ENCODE data around the gene RPS6KA2. TPM values are rescaled to one million over a fixed set of nuclear protein-coding genes. Genes with fewer than 3 reads are reported as not detected.

The RPS6KA2 gene
- total RNA-seq, 4 donors from 2014 or later = 55.4 to 119 (median 76.4) TPM

DNA sequence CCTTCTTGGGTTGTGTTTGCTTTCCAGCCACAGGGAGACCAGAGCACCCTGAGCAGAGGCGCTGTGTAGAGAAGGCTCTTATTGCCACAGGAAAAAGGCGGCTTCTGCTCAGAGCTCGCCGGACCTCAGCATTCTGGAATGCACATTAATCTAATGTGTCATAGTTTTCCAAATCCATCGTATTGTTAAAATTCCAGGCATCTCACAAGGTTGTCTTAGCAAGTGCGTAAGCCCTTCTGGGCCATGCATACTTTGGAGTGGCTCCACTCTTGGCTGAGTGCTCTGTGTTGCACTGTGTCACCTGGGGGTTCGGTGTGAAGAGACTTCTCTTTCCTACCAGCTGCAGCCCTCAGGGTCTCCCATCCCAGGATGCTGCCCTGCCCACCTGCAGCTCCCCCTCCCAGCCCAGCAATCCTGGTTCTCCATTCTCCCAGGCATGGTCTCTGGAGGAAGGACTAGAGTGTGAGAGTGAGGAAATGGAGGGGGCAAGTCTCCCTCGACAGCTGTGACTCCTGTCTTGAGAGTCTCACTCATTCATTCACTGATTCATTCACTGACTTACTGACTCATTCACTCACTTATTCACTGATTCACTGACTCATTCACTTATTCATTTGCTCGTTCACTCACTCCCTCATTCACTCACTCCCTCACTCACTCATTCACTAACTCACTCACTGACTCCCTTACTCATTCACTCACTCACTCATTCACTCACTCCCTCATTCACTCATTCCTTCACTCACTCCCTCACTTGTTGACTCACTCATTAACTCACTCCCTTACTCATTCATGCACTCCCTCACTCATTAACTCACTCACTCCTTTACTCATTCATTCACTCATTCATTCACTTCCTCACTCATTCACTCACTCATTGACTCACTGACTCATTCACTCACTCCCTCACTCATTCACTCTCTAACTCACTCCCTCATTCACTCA is 160.6 kb downstream of the RPS6KA2 start:
- Histone ChIP-seq H3K9me3 (no peaks in the 10 kb centered on the region), H3K36me3 (peaks cover 0 to 76% of the 10 kb centered on the region in 2 donors), H3K4me1 (peaks cover 0 to 20% (median 2%) of the 10 kb centered on the region in 3 donors), H3K27me3 (no peaks in the 10 kb centered on the region), H3K4me3 (no peak overlapping the region), H3K27ac (peak overlapping the region in 3 of 4 donors; percentile 56 to 84 (median 77))
- peak; percentile 84 for ATAC-seq
- WGBS, 2 donors (ENCODE audit: low coverage in 1 of 2) = 34 to 52% methylated on average over 4 to 9 of the region's 9 CpGs
- TF ChIP-seq POLR2AphosphoS5 (IDR thresholded peaks at IDR 0.05) = peak; percentile 25
- TF ChIP-seq POLR2A (IDR thresholded peaks at IDR 0.05) = no peak
- no peak for TF ChIP-seq EP300 (IDR thresholded peaks at IDR 0.05)
- TF ChIP-seq, protein P1, sequence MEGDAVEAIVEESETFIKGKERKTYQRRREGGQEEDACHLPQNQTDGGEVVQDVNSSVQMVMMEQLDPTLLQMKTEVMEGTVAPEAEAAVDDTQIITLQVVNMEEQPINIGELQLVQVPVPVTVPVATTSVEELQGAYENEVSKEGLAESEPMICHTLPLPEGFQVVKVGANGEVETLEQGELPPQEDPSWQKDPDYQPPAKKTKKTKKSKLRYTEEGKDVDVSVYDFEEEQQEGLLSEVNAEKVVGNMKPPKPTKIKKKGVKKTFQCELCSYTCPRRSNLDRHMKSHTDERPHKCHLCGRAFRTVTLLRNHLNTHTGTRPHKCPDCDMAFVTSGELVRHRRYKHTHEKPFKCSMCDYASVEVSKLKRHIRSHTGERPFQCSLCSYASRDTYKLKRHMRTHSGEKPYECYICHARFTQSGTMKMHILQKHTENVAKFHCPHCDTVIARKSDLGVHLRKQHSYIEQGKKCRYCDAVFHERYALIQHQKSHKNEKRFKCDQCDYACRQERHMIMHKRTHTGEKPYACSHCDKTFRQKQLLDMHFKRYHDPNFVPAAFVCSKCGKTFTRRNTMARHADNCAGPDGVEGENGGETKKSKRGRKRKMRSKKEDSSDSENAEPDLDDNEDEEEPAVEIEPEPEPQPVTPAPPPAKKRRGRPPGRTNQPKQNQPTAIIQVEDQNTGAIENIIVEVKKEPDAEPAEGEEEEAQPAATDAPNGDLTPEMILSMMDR (IDR thresholded peaks at IDR 0.05) = no peak

DNA sequence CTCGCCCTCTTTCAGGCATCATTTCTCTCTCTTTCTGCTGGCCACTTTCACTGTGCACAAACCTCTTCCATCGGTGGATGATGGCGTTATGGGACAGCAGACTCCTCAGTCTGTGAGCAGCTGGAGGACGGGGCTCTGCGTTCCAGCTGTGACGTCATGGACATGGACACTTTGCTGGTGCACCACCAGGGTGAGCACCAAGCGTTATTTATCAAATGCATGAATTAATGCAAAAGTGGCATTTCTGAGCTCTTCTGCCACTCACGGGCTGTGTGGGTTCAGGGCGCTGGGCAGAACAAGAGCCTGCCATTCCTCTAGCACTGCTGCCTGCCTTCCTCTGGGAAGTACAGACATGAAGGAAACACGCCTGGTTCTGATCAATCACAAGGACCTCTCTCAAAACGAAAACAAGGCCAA is 161.4 kb downstream of the RPS6KA2 start:
- H3K27me3 ChIP-seq = no peaks in the 10 kb centered on the region
- WGBS, 2 donors (ENCODE audit: low coverage in 1 of 2) = 43% methylated on average over 7 of the region's 11 CpGs; no CpG with 5 or more reads in 1 of the 2 donors
- H3K4me3 ChIP-seq = no peak overlapping the region
- TF ChIP-seq, protein P1 (IDR thresholded peaks at IDR 0.05) = peak in 3 of 4 experiments; percentile 39 to 48 (median 45)
- no peak for TF ChIP-seq POLR2AphosphoS5 (IDR thresholded peaks at IDR 0.05)
- TF ChIP-seq POLR2A (IDR thresholded peaks at IDR 0.05) = no peak
- ATAC-seq = peak; percentile 49
- H3K9me3 ChIP-seq = no peaks in the 10 kb centered on the region
- H3K4me1 ChIP-seq = peaks cover 0 to 20% (median 2%) of the 10 kb centered on the region in 3 donors
- peak overlapping the region in 3 of 4 donors; percentile 56 to 84 (median 77) for H3K27ac ChIP-seq
- peaks cover 0 to 70% of the 10 kb centered on the region in 2 donors for H3K36me3 ChIP-seq

DNA sequence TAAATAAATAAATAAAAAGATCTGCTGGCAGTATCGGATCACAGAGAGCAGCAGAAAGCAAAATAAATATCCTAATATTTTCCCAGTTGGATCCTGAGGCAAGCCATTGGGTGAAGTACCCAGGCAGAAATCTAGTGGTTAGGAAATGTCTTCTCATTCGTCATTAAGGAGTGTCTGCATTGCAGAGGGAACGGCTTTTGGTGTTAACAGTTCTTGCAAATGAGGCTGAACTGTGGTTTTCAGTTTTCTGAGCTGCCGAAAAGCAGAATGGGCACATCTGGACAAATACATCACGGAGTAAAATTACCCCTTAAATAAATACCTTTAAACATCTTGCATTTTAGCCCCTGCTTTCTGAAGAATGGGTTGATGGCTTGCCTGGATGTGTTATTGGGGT is 162.1 kb downstream of the RPS6KA2 start:
- Histone ChIP-seq H3K4me3 (no peak overlapping the region), H3K9me3 (no peaks in the 10 kb centered on the region), H3K4me1 (peaks cover 0 to 20% (median 2%) of the 10 kb centered on the region in 3 donors), H3K27me3 (no peaks in the 10 kb centered on the region), H3K27ac (peak overlapping the region in 1 of 4 donors; percentile 84), H3K36me3 (peaks cover 0 to 70% of the 10 kb centered on the region in 2 donors)
- WGBS, 2 donors (ENCODE audit: low coverage in 1 of 2) = 76 to 89% methylated on average over 4 to 5 of the region's 5 CpGs
- TF ChIP-seq POLR2A (IDR thresholded peaks at IDR 0.05) (no peak), POLR2AphosphoS5 (IDR thresholded peaks at IDR 0.05) (no peak), EP300 (IDR thresholded peaks at IDR 0.05) (no peak)
- TF ChIP-seq, protein P1 (IDR thresholded peaks at IDR 0.05) = no peak
- ATAC-seq = no peak

DNA sequence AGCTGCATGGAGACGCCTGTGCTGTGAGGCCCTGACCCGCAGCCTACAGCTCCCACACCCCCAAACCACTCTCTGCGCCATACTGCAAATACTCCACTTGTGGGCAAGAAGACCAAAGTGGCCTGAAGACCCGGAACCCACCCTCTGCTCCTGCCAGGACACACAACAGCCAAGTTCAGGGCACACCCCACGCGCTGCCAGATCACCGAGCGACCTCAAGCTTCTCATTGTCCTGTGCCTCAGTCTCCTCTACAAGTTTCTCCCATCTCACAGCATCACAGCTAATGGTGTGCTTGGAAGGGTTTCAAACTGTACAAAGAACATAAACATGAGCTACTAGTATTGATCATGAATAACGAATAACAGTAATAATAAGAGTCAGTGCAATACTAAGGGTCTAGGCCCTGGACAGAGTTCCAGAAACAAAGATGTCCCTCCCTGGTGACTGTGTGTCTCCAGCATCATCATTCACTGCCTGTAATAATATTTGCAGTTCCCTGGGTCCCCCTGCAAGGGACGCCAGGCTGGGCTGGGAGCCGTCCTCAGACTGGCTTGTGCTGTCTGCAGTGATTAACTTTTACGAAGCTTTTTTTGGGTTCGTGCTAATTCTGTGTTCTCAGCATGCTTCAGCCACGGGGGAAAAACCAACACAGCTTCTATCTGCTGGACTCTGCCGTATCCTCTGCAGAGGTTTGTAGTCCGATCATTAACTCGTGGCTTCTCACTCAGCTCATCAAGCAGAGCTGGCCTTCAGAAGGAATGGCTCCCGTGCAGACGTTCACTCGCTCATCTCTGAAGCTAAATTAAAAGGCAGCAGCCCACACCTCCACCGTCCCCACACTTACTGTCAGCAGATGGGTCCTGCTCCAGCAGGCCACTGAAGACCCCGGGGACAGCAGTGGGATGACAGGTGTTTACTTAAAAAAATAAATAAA is 162.7 kb downstream of the RPS6KA2 start:
- Histone ChIP-seq H3K4me3 (no peak overlapping the region), H3K27ac (no peak overlapping the region)
- whole genome bisulfite sequencing, 2 donors (ENCODE audit: low coverage in 1 of 2) = 89 to 91% methylated on average over 8 to 9 of the region's 22 CpGs

More for the DNA sequence above, 162.7 kb downstream of the RPS6KA2 start:
- no peak for ATAC-seq
- TF ChIP-seq, protein P1 (IDR thresholded peaks at IDR 0.05) = no peak
- TF ChIP-seq POLR2AphosphoS5 (IDR thresholded peaks at IDR 0.05) (no peak), POLR2A (IDR thresholded peaks at IDR 0.05) (no peak), EP300 (IDR thresholded peaks at IDR 0.05) (no peak)
- peaks cover 0 to 20% (median 2%) of the 10 kb centered on the region in 3 donors for H3K4me1 ChIP-seq
- peaks cover 0 to 70% of the 10 kb centered on the region in 2 donors for H3K36me3 ChIP-seq
- H3K27me3 ChIP-seq = no peaks in the 10 kb centered on the region
- no peaks in the 10 kb centered on the region for H3K9me3 ChIP-seq

All from gastroesophageal sphincter (tissue), 4 donors.